Upper lobe of left lung (tissue), 4 donors: Measurements from ENCODE around the gene ARG1.

Experiments
- EP300 ChIP-seq, 4 donors: sonication (generic); formaldehyde crosslinking; IDR thresholded peaks; one replicate each; pipeline ENCODE4 v1.5.1; 2017; ENCODE audit warnings: antibody characterized with exemption in 4 of 4, control low read depth in 2 of 4
- POLR2A ChIP-seq, 4 donors: fragments of 450-650 bp; IDR thresholded peaks; one replicate each; pipeline ENCODE4 v1.5.1; 2016 to 2017; ENCODE audit warnings: antibody characterized with exemption in 4 of 4, mild to moderate bottlenecking in 2 of 4
- POLR2AphosphoS5 ChIP-seq, 2 donors: sonication (generic); formaldehyde crosslinking; IDR thresholded peaks; one replicate each; pipeline ENCODE4 v1.5.1; 2017; ENCODE audit warnings: antibody characterized with exemption in 2 of 2
- TF ChIP-seq, protein P1 (sequence below), 6 experiments: fragments of 450-650 bp in 4 of 6; fragments of 200-600 bp in 2 of 6; sonication (generic) in 2 of 6; IDR thresholded peaks; one replicate each; pipeline ENCODE4 v1.5.1; 2016 to 2019; ENCODE audit warnings: antibody characterized with exemption in 6 of 6

DNA sequence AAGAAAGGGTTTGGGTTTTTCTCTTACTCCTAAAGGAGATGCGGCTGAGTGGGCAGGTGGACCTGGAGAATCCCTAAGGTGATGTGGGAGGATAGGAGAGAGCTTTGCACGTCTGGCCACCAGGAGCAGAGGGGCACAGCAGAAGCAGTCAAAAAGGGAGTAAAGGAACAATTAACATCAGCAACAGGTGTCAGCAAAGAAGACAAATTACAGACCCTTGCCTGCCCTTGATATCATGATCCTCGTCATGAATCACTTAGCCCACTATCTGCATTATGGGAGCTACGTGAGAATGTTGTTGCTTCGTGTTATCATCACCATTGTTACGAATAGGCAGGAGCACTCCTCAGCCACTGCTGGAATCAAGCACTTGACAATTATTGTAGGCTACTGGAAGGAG is 25.5 kb upstream of the ARG1 start:
- TF ChIP-seq, protein P1, sequence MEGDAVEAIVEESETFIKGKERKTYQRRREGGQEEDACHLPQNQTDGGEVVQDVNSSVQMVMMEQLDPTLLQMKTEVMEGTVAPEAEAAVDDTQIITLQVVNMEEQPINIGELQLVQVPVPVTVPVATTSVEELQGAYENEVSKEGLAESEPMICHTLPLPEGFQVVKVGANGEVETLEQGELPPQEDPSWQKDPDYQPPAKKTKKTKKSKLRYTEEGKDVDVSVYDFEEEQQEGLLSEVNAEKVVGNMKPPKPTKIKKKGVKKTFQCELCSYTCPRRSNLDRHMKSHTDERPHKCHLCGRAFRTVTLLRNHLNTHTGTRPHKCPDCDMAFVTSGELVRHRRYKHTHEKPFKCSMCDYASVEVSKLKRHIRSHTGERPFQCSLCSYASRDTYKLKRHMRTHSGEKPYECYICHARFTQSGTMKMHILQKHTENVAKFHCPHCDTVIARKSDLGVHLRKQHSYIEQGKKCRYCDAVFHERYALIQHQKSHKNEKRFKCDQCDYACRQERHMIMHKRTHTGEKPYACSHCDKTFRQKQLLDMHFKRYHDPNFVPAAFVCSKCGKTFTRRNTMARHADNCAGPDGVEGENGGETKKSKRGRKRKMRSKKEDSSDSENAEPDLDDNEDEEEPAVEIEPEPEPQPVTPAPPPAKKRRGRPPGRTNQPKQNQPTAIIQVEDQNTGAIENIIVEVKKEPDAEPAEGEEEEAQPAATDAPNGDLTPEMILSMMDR (IDR thresholded peaks at IDR 0.05) = no peak
- no peak for TF ChIP-seq POLR2A (IDR thresholded peaks at IDR 0.05)
- TF ChIP-seq POLR2AphosphoS5 (IDR thresholded peaks at IDR 0.05) = no peak
- no peak for TF ChIP-seq EP300 (IDR thresholded peaks at IDR 0.05)
